H1 (cell line): ENCODE data around the gene NADK. TPM values are rescaled to one million over a fixed set of nuclear protein-coding genes. Genes with fewer than 3 reads are reported as not detected.
"Not testable (repeated sequence)": the region's sequence is repeated elsewhere in the genome, so short reads cannot be mapped to it uniquely, and the experiment has no call there.

Experiments
- CTCF ChIA-PET: fragments of 300-600 bp; sonication (Branson Sonifier 250); formaldehyde crosslinking; loops from one replicate; lab custom pipeline; 2021; ENCODE audit not compliant: partially characterized antibody; lab: Charles Lee
- POLR2A ChIA-PET: fragments of 300-600 bp; sonication (Branson Sonifier 250); formaldehyde crosslinking; loops from one replicate; lab custom pipeline; 2021; ENCODE audit warnings: inconsistent platforms; ENCODE audit not compliant: partially characterized antibody; lab: Charles Lee
- DNase-seq, 2 experiments: peaks; one replicate each; pipeline versions ENCODE4 v3.0.0 to v3.0.0-alpha.2; 2010 to 2022; ENCODE audit warnings: low spot score in 2 of 2, low read depth in 1 of 2, mixed read lengths in 1 of 2
- FAIRE-seq: peaks from 2 replicates; lab custom pipeline; 2011; peaks lifted over from hg19 to GRCh38; lab: Jason Lieb, UNC
- H2AFZ ChIP-seq: 2 replicates; pipeline ENCODE4 v1.8.1; 2012; ENCODE audit warnings: low read length, inconsistent platforms
- H2AK5ac ChIP-seq: 2 replicates; pipeline ENCODE4 v1.6.1; 2013; ENCODE audit warnings: low read depth, low read length
- H2BK120ac ChIP-seq: replicated peaks from 2 replicates; pipeline ENCODE3; 2013; ENCODE audit warnings: low read depth, low read length, inconsistent platforms
- H2BK12ac ChIP-seq: 2 replicates; pipeline ENCODE4 v1.6.1; 2013; ENCODE audit warnings: low read depth, low read length
- H2BK15ac ChIP-seq: 2 replicates; pipeline ENCODE4 v1.6.1; 2013; ENCODE audit warnings: low read length
- H2BK20ac ChIP-seq: 2 replicates; pipeline ENCODE4 v1.6.1; 2013; ENCODE audit warnings: low read length
- H2BK5ac ChIP-seq: 2 replicates; pipeline ENCODE4 v1.6.1; 2013; ENCODE audit warnings: low read depth, low read length
- H3K14ac ChIP-seq: 2 replicates; pipeline ENCODE4 v1.6.1; 2013; ENCODE audit warnings: inconsistent platforms; ENCODE audit not compliant: insufficient read length
- H3K18ac ChIP-seq: 2 replicates; pipeline ENCODE4 v1.6.1; 2013; ENCODE audit warnings: low read length; ENCODE audit errors: extremely low read depth
- H3K23ac ChIP-seq: 2 replicates; pipeline ENCODE4 v1.6.1; 2013; ENCODE audit warnings: inconsistent platforms; ENCODE audit not compliant: insufficient read length
- H3K23me2 ChIP-seq: 2 replicates; pipeline ENCODE4 v1.6.1; 2013; ENCODE audit warnings: low read depth, low read length
- H3K27ac ChIP-seq: 2 replicates; pipeline ENCODE4 v1.6.1; 2011; ENCODE audit warnings: low read depth, low read length, inconsistent platforms
- H3K27me3 ChIP-seq, 4 experiments: replicated peaks in 1 of 4; 1 replicate in 1 of 4; 2 replicates in 3 of 4; pipeline versions ENCODE4 v1.6.1 to v1.8.1; 2011 to 2013; ENCODE audit warnings: low read length in 3 of 4, mild to moderate bottlenecking in 3 of 4, inconsistent platforms in 2 of 4, mixed read lengths in 2 of 4, moderate library complexity in 1 of 4; ENCODE audit not compliant: control insufficient read depth in 3 of 4, insufficient read depth in 3 of 4; ENCODE audit errors: extremely low read depth in 1 of 4
- H3K36me3 ChIP-seq, 4 experiments: 2 replicates each; pipeline versions ENCODE4 v1.6.1 to v1.8.1; 2011 to 2013; ENCODE audit warnings: mild to moderate bottlenecking in 4 of 4, low read length in 3 of 4, moderate library complexity in 2 of 4, control low read depth in 1 of 4, inconsistent platforms in 1 of 4; ENCODE audit not compliant: insufficient read depth in 4 of 4, control insufficient read depth in 2 of 4
- H3K4ac ChIP-seq: replicated peaks from 2 replicates; pipeline ENCODE3; 2013; ENCODE audit warnings: low read length, low read depth, mixed read lengths, inconsistent platforms; ENCODE audit not compliant: insufficient read length
- H3K4me1 ChIP-seq, 4 experiments: replicated peaks in 1 of 4; 1 replicate in 1 of 4; 2 replicates in 3 of 4; pipeline versions ENCODE4 v1.6.1 to v1.8.1; 2011 to 2013; ENCODE audit warnings: low read length in 3 of 4, inconsistent platforms in 2 of 4, mixed read lengths in 1 of 4; ENCODE audit not compliant: insufficient read depth in 4 of 4, control insufficient read depth in 3 of 4
- H3K4me2 ChIP-seq, 2 experiments: 2 replicates each; pipeline versions ENCODE4 v1.6.1 to v1.8.1; 2011 to 2013; ENCODE audit warnings: low read depth in 2 of 2, low read length in 2 of 2, control low read depth in 1 of 2, inconsistent platforms in 1 of 2, mild to moderate bottlenecking in 1 of 2; ENCODE audit not compliant: insufficient read depth in 1 of 2
- H3K4me3 ChIP-seq, 4 experiments: fragments of 200-600, 300-600 bp in 1 of 4; sonication (generic), shearing (Covaris generic), sonication (Bioruptor Twin) in 1 of 4; 2 replicates each; pipeline versions ENCODE4 v1.5.1 to v1.8.1; 2011 to 2016; ENCODE audit warnings: low read length in 4 of 4, low read depth in 3 of 4, control low read depth in 2 of 4, inconsistent platforms in 2 of 4, mild to moderate bottlenecking in 2 of 4, mixed read lengths in 1 of 4, moderate library complexity in 1 of 4; ENCODE audit not compliant: insufficient read depth in 2 of 4; ENCODE audit errors: extremely low read depth in 1 of 4
- H3K56ac ChIP-seq: replicated peaks from 2 replicates; pipeline ENCODE3; 2013; ENCODE audit warnings: low read depth, mild to moderate bottlenecking, mixed read lengths, low read length, inconsistent platforms; ENCODE audit not compliant: insufficient read length
- H3K79me1 ChIP-seq: 2 replicates; pipeline ENCODE4 v1.6.1; 2013; ENCODE audit warnings: low read depth, low read length, control low read depth
- H3K79me2 ChIP-seq, 2 experiments: 2 replicates each; pipeline versions ENCODE4 v1.6.1 to v1.8.1; 2012 to 2013; ENCODE audit warnings: low read length in 2 of 2, mild to moderate bottlenecking in 2 of 2, inconsistent platforms in 1 of 2; ENCODE audit not compliant: insufficient read depth in 2 of 2, control insufficient read depth in 1 of 2
- H3K9ac ChIP-seq, 4 experiments: replicated peaks in 1 of 4; 1 replicate in 1 of 4; 2 replicates in 3 of 4; pipeline versions ENCODE4 v1.6.1 to v1.8.1; 2011 to 2013; ENCODE audit warnings: low read depth in 3 of 4, low read length in 3 of 4, control low read depth in 2 of 4, mild to moderate bottlenecking in 2 of 4, moderate library complexity in 2 of 4, inconsistent platforms in 1 of 4; ENCODE audit errors: extremely low read depth in 1 of 4
- H3K9me3 ChIP-seq, 2 experiments: 2 replicates each; pipeline versions ENCODE4 v1.6.1 to v1.8.1; 2012 to 2013; ENCODE audit warnings: mild to moderate bottlenecking in 2 of 2, moderate library complexity in 2 of 2, control low read depth in 1 of 2, inconsistent platforms in 1 of 2, low read depth in 1 of 2, low read length in 1 of 2, mixed read lengths in 1 of 2; ENCODE audit not compliant: insufficient read depth in 2 of 2
- H4K20me1 ChIP-seq, 2 experiments: replicated peaks in 1 of 2; 2 replicates each; pipeline versions ENCODE3 to v1.8.1; 2011 to 2013; ENCODE audit warnings: inconsistent platforms in 2 of 2, low read length in 2 of 2, mild to moderate bottlenecking in 1 of 2; ENCODE audit not compliant: insufficient read depth in 2 of 2, control insufficient read depth in 1 of 2
- H4K5ac ChIP-seq: 2 replicates; pipeline ENCODE4 v1.6.1; 2013; ENCODE audit warnings: low read length, low read depth, mixed read lengths, inconsistent platforms; ENCODE audit not compliant: insufficient read length
- H4K8ac ChIP-seq: 2 replicates; pipeline ENCODE4 v1.8.0; 2013; ENCODE audit warnings: mild to moderate bottlenecking, moderate library complexity, low read length, inconsistent platforms; ENCODE audit not compliant: insufficient read depth; ENCODE audit errors: extremely low read depth
- H4K91ac ChIP-seq: replicated peaks from 2 replicates; pipeline ENCODE3; 2013; ENCODE audit warnings: low read length, mixed read lengths, inconsistent platforms; ENCODE audit not compliant: insufficient read length
- WGBS, 2 experiments: shearing (Covaris generic) in 1 of 2; methylation state at CpG; one replicate each; pipeline versions ENCODE4 v1.1.6 to v1.1.7; 2013 to 2015; ENCODE audit warnings: low lambda C conversion rate in 2 of 2, mixed read lengths in 2 of 2, inconsistent platforms in 1 of 2, low coverage in 1 of 2, missing lambda C conversion rate in 1 of 2; ENCODE audit not compliant: insufficient replicate concordance in 2 of 2, insufficient coverage in 1 of 2, insufficient read length in 1 of 2; ENCODE audit errors: extremely low coverage in 1 of 2, missing lambda C conversion rate in 1 of 2; 5-methylcytosine and 5-hydroxymethylcytosine counted together
- polyA plus RNA-seq, 7 experiments: library from polyadenylated mRNA; depleted of rRNA in 3 of 7; stranded (reverse) in 5 of 7; unstranded in 2 of 7; fragments of >200 nt in 5 of 7; fragments of 200-250 nt in 2 of 7; gene quantifications; 1 replicate in 5 of 7; 2 replicates in 1 of 7; 4 replicates in 1 of 7; pipeline versions ENCODE4 v1.2.1 to v1.2.3, GENCODE V29; 2011 to 2013; ENCODE audit warnings: missing spikeins in 2 of 7, mixed read lengths in 2 of 7
- total RNA-seq: library from RNA; stranded (reverse); fragmentation: NEBNext Ultra II Directional; extraction: Animal tissue kit (Norgen Biotek cat#: 25700); gene quantifications from 2 replicates; pipeline ENCODE4 v1.2.1, GENCODE V29; 2021

Gene NADK
- total and polyA plus RNA-seq, 2 of the 8 experiments (the other 6 are each of a cell fraction or from before 2014, with no cell fraction given): 78.0 to 89.7 TPM

DNA sequence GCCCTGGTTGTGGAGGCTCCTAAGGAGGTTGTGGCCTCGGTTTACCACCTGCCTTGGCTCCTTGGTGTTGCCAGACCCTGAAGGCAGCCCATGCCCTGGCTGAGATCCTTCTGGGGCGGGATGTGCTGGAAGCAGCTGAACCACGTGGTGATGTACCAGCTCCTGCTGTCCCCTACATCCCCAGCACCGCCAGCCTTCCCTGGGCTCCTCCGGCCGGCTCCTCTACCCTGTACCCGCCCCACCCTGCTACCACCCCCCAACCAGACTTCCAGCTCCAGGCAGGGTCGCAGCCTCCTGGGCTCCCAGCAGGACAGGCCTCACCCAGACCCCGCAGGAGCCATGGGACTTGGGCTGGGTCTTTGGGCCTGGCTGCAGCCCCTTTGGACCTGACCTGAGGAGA, 28.3 kb downstream of the NADK start:
- H4K8ac ChIP-seq, H2AFZ ChIP-seq, H3K27me3 ChIP-seq, H3K23me2 ChIP-seq, H2BK15ac ChIP-seq, POLR2A ChIA-PET, H3K56ac ChIP-seq, H3K4me3 ChIP-seq, H3K27ac ChIP-seq, H2BK20ac ChIP-seq, H2BK5ac ChIP-seq, H3K23ac ChIP-seq, H3K79me1 ChIP-seq, H4K91ac ChIP-seq, H2AK5ac ChIP-seq, H3K4ac ChIP-seq, FAIRE-seq, H3K18ac ChIP-seq, H4K5ac ChIP-seq, H2BK12ac ChIP-seq, H2BK120ac ChIP-seq, H3K9me3 ChIP-seq, H3K4me2 ChIP-seq, DNase-seq, H4K20me1 ChIP-seq, H3K79me2 ChIP-seq, H3K4me1 ChIP-seq, H3K14ac ChIP-seq, CTCF ChIA-PET, H3K9ac ChIP-seq: not testable (repeated sequence)
- WGBS, 2 experiments: no CpG with 5 or more reads among the region's 9 CpGs
- H3K36me3 ChIP-seq: peaks cover 7 to 22% (median 14%) of the 10 kb centered on the region in 4 experiments; a peak in 7 of 8 replicates
